Adrenal gland (tissue), 12 donors: ENCODE measurements around the gene EDNRA. TPM values are rescaled to one million over a fixed set of nuclear protein-coding genes. Genes with fewer than 3 reads are reported as not detected.

Experiments
- DNase-seq, 7 donors: peaks; one replicate each; pipeline ENCODE4 v3.0.0-alpha.2; 2019 to 2020
- H3K27ac ChIP-seq, 5 donors: fragments of 200-600 bp; sonication (generic) in 4 of 5; 1 replicate in 3 of 5; 2 replicates in 2 of 5; pipeline versions ENCODE4 v1.5.1 to v1.8.0; 2016 to 2020; ENCODE audit warnings: mild to moderate bottlenecking in 1 of 5
- H3K27me3 ChIP-seq: fragments of 200-600 bp; 2 replicates; pipeline ENCODE4 v1.8.0; 2021
- H3K36me3 ChIP-seq, 2 donors: fragments of 200-600 bp; replicated peaks in 1 of 2; 1 replicate in 1 of 2; 2 replicates in 1 of 2; pipeline versions ENCODE4 v1.5.1 to v1.8.0; 2018 to 2022
- H3K4me1 ChIP-seq, 2 donors: fragments of 200-600 bp; replicated peaks in 1 of 2; 1 replicate in 1 of 2; 2 replicates in 1 of 2; pipeline versions ENCODE4 v1.5.1 to v1.8.0; 2018 to 2021
- H3K4me3 ChIP-seq, 4 donors: fragments of 200-600 bp; sonication (generic) in 3 of 4; one replicate each; pipeline ENCODE4 v1.5.1; 2016 to 2018
- H3K9me3 ChIP-seq, 3 donors: fragments of 200-600 bp; sonication (generic) in 1 of 3; replicated peaks in 1 of 3; 1 replicate in 2 of 3; 2 replicates in 1 of 3; pipeline versions ENCODE4 v1.5.1 to v1.8.0; 2016 to 2021
- CTCF ChIP-seq, 6 experiments: fragments of 450-650 bp in 4 of 6; fragments of 200-600 bp in 2 of 6; sonication (generic) in 1 of 6; IDR thresholded peaks; 1 replicate in 5 of 6; 2 replicates in 1 of 6; pipeline versions ENCODE4 v1.5.1 to v1.8.0; 2016 to 2021; ENCODE audit warnings: antibody characterized with exemption in 6 of 6, mild to moderate bottlenecking in 2 of 6, moderate library complexity in 1 of 6
- POLR2A ChIP-seq, 2 donors: fragments of 450-650 bp; IDR thresholded peaks; one replicate each; pipeline ENCODE4 v1.6.1; 2017; ENCODE audit warnings: antibody characterized with exemption in 2 of 2, mild to moderate bottlenecking in 2 of 2, moderate library complexity in 1 of 2
- WGBS, 4 donors: extraction: QIAGEN DNeasy Blood & Tissue Kit in 2 of 4; methylation state at CpG; one replicate each; pipeline versions ENCODE4 v1.1.5 to v1.1.7; 2013 to 2017; 5-methylcytosine and 5-hydroxymethylcytosine counted together
- intact Hi-C, 2 donors: fragments of 100-400 bp; cut with DNase I; formaldehyde crosslinking; loops; one replicate each; pipeline versions ENCODE4 v1.14.1 to v1.15.0; 2022 to 2023
- polyA plus RNA-seq, 3 donors: library from polyadenylated mRNA; stranded (reverse); fragments of 200-250 nt in 2 of 3; fragments of 350-450 nt in 1 of 3; fragmentation: Illumina TruSeq in 1 of 3; extraction: RNeasy Lipid Tissue Mini Kit (QIAGEN cat#74804) in 1 of 3; gene quantifications; one replicate each; pipeline ENCODE4 v1.2.3, GENCODE V29; 2013 to 2014
- total RNA-seq, 9 donors: library from RNA; depleted of rRNA in 4 of 9; stranded (reverse); fragments of >200 nt in 4 of 9; fragments of 120-200 nt in 1 of 9; fragmentation: NEBNext Ultra II Directional in 1 of 9; extraction: Animal tissue kit (Norgen Biotek cat#: 25700) in 1 of 9; gene quantifications; one replicate each; pipeline versions ENCODE4 v1.1.0 to v1.2.4, GENCODE V29; 2013 to 2023
- donor health status: healthy with polysubstance abuse.
- donor health status: Bipolar disorder and iron deficiency.
- donor health status: DM: yes; HTN: yes; CAD: no.
- donor health status: DM: no; HTN: no; CAD: no.
- donor health status: DM: no; HTN: no; CAD: no.
- donor health status: DM: yes; HTN: yes; CAD: no.

The EDNRA gene
- total and polyA plus RNA-seq, 12 donors, result 1.6 to 9.7 (median 4.5) TPM

GRCh38 chr4:147591106-147591505, 110.2 kb downstream of the EDNRA start:
- TF ChIP-seq CTCF (IDR thresholded peaks at IDR 0.05) (no peak), POLR2A (IDR thresholded peaks at IDR 0.05) (no peak)
- Histone ChIP-seq H3K27me3 (no peaks in the 10 kb centered on the region), H3K27ac (no peak overlapping the region), H3K4me3 (no peak overlapping the region), H3K4me1 (no peaks in the 10 kb centered on the region), H3K36me3 (no peaks in the 10 kb centered on the region), H3K9me3 (no peaks in the 10 kb centered on the region)
- no peak for DNase-seq
- intact Hi-C loops, result loop anchor here in 1 of 2 donors (10.0 kb wide), 1 partner anchor 76 kb away; no protein-coding TSS in a partner anchor

- Histone ChIP-seq H3K4me1 (no peaks in the 10 kb centered on the region), H3K27me3 (no peaks in the 10 kb centered on the region), H3K4me3 (no peak overlapping the region), H3K36me3 (no peaks in the 10 kb centered on the region), H3K9me3 (no peaks in the 10 kb centered on the region), H3K27ac (no peak overlapping the region)
- intact Hi-C loops, result loop anchor here in 1 of 2 donors (10.0 kb wide), 1 partner anchor 79 kb away; no protein-coding TSS in a partner anchor
- no peak for DNase-seq
- 55 to 77% (median 57%) methylated on average over 5 of the region's 5 CpGs for WGBS, 4 donors
- TF ChIP-seq CTCF (IDR thresholded peaks at IDR 0.05), result no peak
- TF ChIP-seq POLR2A (IDR thresholded peaks at IDR 0.05), result no peak
These were observed 113.2 kb downstream of the EDNRA start for GRCh38 chr4:147594107-147594506.

Other genes with a start within 250 kb of the EDNRA start
- gene TMEM184C, start 136.3 kb downstream of the EDNRA start, total RNA-seq, result 10 to 100 TPM; 33.2 to 63.8 (median 42.0) TPM
- gene TMEM184C, start 136.3 kb downstream of the EDNRA start, polyA plus RNA-seq, result 10 to 100 TPM in 1 of 3 donors, 1 to 10 TPM in 2; 4.0 to 47.4 (median 4.7) TPM
- 10 to 100 TPM in 5 of 9 donors, 1 to 10 TPM in 4; 5.4 to 19.6 (median 10.6) TPM for gene PRMT9, start 203.1 kb downstream of the EDNRA start, total RNA-seq
- gene PRMT9, start 203.1 kb downstream of the EDNRA start, polyA plus RNA-seq, result 10 to 100 TPM; 11.9 to 13.3 (median 12.0) TPM